Gastroesophageal sphincter (tissue), 2 donors: Measurements from ENCODE around the gene TMED5.

ENCODE experiments used
- EP300 ChIP-seq: sonication (generic); formaldehyde crosslinking; IDR thresholded peaks from one replicate; pipeline ENCODE4 v1.6.1; 2017; ENCODE audit warnings: antibody characterized with exemption, mild to moderate bottlenecking
- POLR2A ChIP-seq, 2 donors: fragments of 450-650 bp; IDR thresholded peaks; one replicate each; pipeline ENCODE4 v1.6.1; 2017; ENCODE audit warnings: antibody characterized with exemption in 2 of 2, mild to moderate bottlenecking in 2 of 2, moderate library complexity in 1 of 2
- POLR2AphosphoS5 ChIP-seq: sonication (generic); formaldehyde crosslinking; IDR thresholded peaks from one replicate; pipeline ENCODE4 v1.6.1; 2017; ENCODE audit warnings: antibody characterized with exemption

- TF ChIP-seq POLR2A (IDR thresholded peaks at IDR 0.05) = no peak
- no peak for TF ChIP-seq EP300
- TF ChIP-seq POLR2AphosphoS5 = no peak
Observed at GRCh38 chr1:93171549-93172034, 8.6 kb downstream of the TMED5 start.
